ENCODE data around the gene CRTC1.

- no peak for TF ChIP-seq CTCF (IDR thresholded peaks at IDR 0.05; ENCODE audit: low read depth, low read length, poor library complexity, severe bottlenecking)
- no peak for TF ChIP-seq EZH2phosphoT487 (IDR thresholded peaks at IDR 0.05; ENCODE audit: borderline replicate concordance, low read length)
These were observed 33.5 kb upstream of the CRTC1 start for GRCh38 chr19:18650021-18650390.

Data from DOHH2 (cell line).